ENCODE results near the gene TUBB1. TPM values are rescaled to one million over a fixed set of nuclear protein-coding genes. Genes with fewer than 3 reads are reported as not detected.
A peak's percentile ranks its signal among the peaks of the same experiment; 100 is the strongest.

TUBB1 gene
- total and polyA plus RNA-seq, 2 of the 13 experiments (the other 11 are each of a cell fraction or from before 2014, with no cell fraction given): 0.11 to 57.6 TPM

DNA sequence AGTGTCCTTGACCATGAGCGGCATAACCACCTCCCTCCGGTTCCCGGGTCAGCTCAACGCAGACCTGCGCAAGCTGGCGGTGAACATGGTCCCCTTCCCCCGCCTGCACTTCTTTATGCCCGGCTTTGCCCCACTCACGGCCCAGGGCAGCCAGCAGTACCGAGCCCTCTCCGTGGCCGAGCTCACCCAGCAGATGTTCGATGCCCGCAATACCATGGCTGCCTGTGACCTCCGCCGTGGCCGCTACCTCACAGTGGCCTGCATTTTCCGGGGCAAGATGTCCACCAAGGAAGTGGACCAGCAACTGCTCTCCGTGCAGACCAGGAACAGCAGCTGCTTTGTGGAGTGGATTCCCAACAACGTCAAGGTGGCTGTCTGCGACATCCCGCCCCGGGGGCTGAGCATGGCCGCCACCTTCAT, 4.9 kb downstream of the TUBB1 start (continued):
- TF ChIP-seq, protein P1, sequence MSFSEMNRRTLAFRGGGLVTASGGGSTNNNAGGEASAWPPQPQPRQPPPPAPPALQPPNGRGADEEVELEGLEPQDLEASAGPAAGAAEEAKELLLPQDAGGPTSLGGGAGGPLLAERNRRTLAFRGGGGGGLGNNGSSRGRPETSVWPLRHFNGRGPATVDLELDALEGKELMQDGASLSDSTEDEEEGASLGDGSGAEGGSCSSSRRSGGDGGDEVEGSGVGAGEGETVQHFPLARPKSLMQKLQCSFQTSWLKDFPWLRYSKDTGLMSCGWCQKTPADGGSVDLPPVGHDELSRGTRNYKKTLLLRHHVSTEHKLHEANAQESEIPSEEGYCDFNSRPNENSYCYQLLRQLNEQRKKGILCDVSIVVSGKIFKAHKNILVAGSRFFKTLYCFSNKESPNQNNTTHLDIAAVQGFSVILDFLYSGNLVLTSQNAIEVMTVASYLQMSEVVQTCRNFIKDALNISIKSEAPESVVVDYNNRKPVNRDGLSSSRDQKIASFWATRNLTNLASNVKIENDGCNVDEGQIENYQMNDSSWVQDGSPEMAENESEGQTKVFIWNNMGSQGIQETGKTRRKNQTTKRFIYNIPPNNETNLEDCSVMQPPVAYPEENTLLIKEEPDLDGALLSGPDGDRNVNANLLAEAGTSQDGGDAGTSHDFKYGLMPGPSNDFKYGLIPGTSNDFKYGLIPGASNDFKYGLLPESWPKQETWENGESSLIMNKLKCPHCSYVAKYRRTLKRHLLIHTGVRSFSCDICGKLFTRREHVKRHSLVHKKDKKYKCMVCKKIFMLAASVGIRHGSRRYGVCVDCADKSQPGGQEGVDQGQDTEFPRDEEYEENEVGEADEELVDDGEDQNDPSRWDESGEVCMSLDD (CRISPR knock-in tag; IDR thresholded peaks at IDR 0.05; ENCODE audit: borderline replicate concordance): no peak
- 0 out of 2 replicates have a peak, but pooled peaks have one; percentile 45 for TF ChIP-seq ZNF333 (CRISPR knock-in tag; IDR thresholded peaks at IDR 0.05; ENCODE audit: borderline replicate concordance)
- no peak for TF ChIP-seq ZNF546 (CRISPR knock-in tag; conservative IDR thresholded peaks at IDR 0.05)
- no peak for TF ChIP-seq ZNF484 (CRISPR knock-in tag; IDR thresholded peaks at IDR 0.05; ENCODE audit: borderline replicate concordance, low read depth)
- TF ChIP-seq KDM6A (CRISPR knock-in tag; IDR thresholded peaks at IDR 0.05; ENCODE audit: low read depth): no peak
- no peak for TF ChIP-seq ZNF205 (CRISPR knock-in tag; IDR thresholded peaks at IDR 0.05)
- no peak for TF ChIP-seq ZNF782 (CRISPR knock-in tag; IDR thresholded peaks at IDR 0.05; ENCODE audit: borderline replicate concordance)
- TF ChIP-seq AGO1 (IDR thresholded peaks at IDR 0.05; ENCODE audit: low read depth, low read length, poor library complexity, severe bottlenecking): peak; percentile 58
- TF ChIP-seq NCOA2 (CRISPR knock-in tag; IDR thresholded peaks at IDR 0.05): no peak
- TF ChIP-seq ZFX (CRISPR knock-in tag; IDR thresholded peaks at IDR 0.05; ENCODE audit: low read depth): 0 out of 2 replicates have a peak, but pooled peaks have one; percentile 1
- TF ChIP-seq GTF2F1 (IDR thresholded peaks at IDR 0.05; ENCODE audit: low read length): no peak
- TF ChIP-seq ARHGAP35 (CRISPR knock-in tag; IDR thresholded peaks at IDR 0.05; ENCODE audit: borderline replicate concordance): 0 out of 2 replicates have a peak, but pooled peaks have one; percentile 26
- TF ChIP-seq, protein P2, sequence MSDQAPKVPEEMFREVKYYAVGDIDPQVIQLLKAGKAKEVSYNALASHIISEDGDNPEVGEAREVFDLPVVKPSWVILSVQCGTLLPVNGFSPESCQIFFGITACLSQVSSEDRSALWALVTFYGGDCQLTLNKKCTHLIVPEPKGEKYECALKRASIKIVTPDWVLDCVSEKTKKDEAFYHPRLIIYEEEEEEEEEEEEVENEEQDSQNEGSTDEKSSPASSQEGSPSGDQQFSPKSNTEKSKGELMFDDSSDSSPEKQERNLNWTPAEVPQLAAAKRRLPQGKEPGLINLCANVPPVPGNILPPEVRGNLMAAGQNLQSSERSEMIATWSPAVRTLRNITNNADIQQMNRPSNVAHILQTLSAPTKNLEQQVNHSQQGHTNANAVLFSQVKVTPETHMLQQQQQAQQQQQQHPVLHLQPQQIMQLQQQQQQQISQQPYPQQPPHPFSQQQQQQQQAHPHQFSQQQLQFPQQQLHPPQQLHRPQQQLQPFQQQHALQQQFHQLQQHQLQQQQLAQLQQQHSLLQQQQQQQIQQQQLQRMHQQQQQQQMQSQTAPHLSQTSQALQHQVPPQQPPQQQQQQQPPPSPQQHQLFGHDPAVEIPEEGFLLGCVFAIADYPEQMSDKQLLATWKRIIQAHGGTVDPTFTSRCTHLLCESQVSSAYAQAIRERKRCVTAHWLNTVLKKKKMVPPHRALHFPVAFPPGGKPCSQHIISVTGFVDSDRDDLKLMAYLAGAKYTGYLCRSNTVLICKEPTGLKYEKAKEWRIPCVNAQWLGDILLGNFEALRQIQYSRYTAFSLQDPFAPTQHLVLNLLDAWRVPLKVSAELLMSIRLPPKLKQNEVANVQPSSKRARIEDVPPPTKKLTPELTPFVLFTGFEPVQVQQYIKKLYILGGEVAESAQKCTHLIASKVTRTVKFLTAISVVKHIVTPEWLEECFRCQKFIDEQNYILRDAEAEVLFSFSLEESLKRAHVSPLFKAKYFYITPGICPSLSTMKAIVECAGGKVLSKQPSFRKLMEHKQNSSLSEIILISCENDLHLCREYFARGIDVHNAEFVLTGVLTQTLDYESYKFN (CRISPR knock-in tag; conservative IDR thresholded peaks at IDR 0.05): no peak
- no peak for TF ChIP-seq SRF (IDR thresholded peaks at IDR 0.05; ENCODE audit: low read depth, low read length)
- TF ChIP-seq ZNF607 (CRISPR knock-in tag; IDR thresholded peaks at IDR 0.05; ENCODE audit: borderline replicate concordance): no peak
- no peak for TF ChIP-seq ATAD3A (CRISPR knock-in tag; IDR thresholded peaks at IDR 0.05)
